GM12801 (cell line): Measurements from ENCODE around the gene DPEP1.

ENCODE experiments used
- TF ChIP-seq, protein P1 (sequence below): IDR thresholded peaks from one replicate; pipeline ENCODE4 v1.5.1; 2011; ENCODE audit warnings: control low read depth; ENCODE audit not compliant: insufficient read length; ENCODE audit errors: extremely low read depth

The DPEP1 gene

DNA sequence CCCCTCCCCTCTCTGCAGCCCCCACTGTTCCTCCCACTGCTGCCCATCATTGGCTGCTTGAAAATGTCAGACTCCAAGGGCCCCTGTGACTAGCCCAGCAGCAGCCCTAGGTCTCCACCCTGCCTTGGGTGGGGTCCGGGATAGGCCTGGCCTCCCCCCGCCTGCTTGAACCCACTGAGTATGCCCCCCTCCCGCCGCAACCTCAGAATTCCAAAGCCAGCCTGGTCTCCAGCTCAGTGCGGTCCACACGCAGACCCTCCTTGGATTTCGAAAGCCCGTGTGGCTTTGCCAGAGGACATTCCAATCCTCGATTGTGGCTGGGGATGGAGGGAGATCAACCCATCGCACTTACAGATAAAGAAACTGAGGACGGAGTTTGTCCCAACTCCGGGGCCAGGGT lies 6.4 kb downstream of the DPEP1 start:
- TF ChIP-seq, protein P1, sequence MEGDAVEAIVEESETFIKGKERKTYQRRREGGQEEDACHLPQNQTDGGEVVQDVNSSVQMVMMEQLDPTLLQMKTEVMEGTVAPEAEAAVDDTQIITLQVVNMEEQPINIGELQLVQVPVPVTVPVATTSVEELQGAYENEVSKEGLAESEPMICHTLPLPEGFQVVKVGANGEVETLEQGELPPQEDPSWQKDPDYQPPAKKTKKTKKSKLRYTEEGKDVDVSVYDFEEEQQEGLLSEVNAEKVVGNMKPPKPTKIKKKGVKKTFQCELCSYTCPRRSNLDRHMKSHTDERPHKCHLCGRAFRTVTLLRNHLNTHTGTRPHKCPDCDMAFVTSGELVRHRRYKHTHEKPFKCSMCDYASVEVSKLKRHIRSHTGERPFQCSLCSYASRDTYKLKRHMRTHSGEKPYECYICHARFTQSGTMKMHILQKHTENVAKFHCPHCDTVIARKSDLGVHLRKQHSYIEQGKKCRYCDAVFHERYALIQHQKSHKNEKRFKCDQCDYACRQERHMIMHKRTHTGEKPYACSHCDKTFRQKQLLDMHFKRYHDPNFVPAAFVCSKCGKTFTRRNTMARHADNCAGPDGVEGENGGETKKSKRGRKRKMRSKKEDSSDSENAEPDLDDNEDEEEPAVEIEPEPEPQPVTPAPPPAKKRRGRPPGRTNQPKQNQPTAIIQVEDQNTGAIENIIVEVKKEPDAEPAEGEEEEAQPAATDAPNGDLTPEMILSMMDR: no peak

DNA sequence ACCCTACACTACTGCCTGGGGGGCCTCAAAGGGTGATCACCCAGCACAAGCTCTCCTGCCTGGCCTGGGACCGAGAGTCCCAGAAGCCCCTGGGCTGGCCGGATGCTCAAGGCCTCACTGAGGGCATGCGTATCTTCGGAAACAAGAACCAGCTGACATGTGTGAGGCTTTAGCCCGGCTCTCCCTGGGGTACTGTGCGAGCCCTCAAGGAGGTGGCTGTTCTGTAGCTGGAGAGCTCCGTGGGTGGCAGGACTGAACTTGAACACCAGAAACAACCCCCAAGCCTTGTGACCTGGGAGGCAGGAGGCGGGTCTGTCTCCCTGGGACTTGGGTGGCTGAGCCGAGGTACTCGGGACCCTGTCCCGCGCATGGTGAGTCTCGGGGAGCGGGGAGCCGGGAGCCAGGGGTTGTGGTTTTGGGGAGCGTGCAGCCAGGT lies 7.0 kb downstream of the DPEP1 start:
- TF ChIP-seq, protein P1: no peak

DNA sequence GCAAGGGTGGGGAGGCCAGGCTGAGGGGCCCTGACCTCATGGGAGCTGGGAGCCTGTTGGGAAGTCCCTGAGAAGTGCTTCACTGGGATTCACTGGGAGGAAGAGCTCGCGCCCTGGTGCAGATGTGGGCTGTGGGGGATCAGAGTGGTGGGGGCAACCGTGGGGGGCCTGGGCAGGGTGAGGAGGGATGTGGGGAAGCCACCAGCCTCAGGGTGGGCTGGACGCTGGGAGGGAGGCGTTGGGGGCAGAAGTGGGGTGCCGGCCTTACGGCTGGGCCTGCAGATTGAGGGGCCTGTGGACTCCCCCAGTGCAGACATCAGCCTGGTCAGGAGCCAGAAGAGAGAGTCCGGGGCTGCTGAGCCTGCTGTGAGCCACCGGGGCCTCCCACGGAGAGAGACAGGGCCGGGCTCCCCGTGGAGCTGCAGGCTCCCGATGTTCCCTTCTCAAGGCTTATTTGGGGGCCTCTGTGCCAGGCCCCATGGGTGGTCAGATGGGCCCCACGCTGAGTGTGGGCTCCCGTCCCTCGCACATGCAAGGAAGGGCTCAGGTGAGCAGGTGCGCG lies 7.8 kb downstream of the DPEP1 start:
- TF ChIP-seq, protein P1: no peak

DNA sequence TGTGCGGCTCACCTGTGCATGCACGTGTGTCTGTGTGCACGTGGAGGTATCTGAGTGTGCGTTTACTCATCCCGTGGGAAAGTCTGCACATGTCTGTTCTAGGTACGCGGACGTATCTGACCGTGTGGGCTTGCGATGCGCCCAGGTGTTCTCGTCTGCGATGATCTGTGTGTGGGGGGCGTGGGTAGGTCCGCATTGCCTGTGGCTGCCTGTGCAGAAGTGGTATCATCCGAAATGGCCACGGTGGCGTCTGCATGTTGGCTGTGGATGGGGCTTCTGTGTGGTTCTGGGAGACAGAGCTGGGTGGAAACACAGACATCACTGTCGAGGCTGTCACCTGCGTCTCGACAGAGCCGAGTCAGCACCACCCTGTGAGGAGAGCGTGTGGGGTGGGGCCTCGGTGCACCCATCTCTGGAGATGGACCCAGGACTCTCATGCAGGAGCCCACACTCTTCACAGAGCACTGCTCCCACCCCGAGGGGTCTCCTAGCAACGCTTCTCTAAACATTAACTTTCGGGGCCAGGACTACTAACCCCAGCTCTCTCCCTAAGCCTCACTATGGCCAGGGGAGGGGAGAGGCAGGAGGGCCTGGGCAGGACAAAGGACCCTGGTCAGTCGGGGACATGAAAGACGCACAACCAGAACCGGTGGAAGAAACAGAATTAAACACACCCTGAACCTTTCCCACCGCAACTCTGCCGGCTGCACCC lies 8.4 kb downstream of the DPEP1 start:
- TF ChIP-seq, protein P1: no peak

DNA sequence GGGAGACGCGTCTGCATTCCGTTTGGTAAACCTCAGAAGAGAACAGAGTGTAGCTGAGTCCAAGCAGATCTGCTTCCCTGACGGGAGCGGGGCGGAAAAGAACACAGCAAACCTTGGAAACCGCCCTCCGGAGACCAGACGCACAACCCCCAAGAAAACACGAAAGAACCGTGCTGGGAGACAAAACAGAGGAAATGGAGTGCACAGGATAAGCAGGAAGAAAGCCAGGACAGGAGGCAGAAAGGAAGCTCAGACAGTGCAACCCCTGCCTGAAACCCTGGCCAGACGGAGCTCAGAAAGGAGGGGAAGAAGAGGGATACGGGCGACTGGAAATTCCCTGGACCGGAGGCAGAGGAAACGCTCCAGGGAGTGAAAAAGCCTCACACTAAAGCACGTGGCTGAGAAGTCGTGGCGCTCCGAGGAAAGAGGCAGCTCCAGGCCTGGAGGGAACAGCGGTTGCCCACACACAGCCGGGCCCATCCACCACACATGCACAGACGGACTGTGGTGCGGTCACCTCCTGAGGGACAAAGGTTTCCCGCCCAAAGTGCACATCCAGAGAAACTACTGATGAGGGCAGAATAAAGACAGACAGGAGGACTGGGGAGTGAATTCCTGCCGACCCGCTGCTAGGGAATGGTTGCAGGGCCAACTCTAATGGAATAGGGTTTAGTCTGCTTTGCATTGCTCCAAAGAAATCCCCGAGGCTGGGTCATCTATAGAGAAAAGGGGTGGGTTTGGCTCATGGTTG lies 10.2 kb downstream of the DPEP1 start:
- TF ChIP-seq, protein P1: no peak

DNA sequence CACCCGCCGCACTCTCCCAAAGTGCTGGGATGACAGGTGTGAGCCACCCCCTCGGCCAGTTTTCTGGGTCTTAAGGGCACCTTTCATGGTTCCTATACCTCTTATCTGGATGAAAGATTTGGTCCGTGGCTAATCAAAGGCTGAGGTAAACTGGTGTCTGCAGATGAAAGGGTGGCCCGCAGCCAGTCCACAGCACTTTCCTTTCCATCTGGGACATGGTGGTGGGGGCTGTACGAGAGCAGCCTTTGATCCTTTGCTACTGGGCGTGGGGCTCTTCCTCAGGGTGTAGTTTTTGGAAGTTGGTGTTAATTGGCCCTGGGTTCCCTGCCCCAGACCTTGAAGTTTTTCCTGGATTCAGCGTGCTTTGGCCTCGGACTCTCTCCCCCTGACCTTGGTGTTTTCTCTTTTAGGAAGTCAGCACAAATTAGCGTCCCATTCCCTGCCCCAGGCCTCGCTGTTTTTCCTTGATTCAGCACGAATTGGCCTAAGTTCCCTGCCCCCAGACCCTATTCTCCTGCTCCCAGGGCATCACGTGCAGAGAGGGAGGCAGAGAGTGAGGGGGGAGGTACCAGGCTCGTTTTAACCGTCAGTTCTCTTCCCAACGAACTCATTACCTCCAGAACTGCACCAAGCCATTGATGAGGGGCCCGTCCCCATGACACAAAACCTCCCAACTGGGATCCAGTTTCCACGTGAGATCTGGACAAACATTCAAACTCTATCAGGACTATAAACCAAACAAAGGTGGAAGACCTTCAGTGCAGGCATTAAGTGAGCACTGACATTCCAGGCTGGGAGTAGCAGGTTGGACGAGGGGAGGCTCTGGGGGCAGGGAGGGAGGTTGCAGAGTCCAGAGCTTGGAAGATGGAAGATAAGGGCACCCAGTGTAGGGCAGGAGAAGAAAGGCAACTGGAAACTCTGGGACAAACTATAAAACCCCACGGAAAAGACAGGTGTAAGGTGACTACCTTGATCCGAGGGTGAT lies 11.6 kb downstream of the DPEP1 start:
- TF ChIP-seq, protein P1: no peak
